Activated effector memory CD4-positive, alpha-beta T cell treated with anti-CD3 and anti-CD28 coated beads, Interleukin-2, amount 50 U/mL, for 16 hours (primary cell): ENCODE results near the gene MRPL54.
"Not testable (repeated sequence)": the region's sequence is repeated elsewhere in the genome, so short reads cannot be mapped to it uniquely, and the experiment has no call there.

Experiments used
- DNase-seq: peaks from one replicate; pipeline ENCODE4 v3.0.0-alpha.2; 2020

MRPL54 gene

GRCh38 chr19:3743486-3743885 is 19.0 kb upstream of the MRPL54 start:
- no peak for DNase-seq

- DNase-seq = no peak
Measured at GRCh38 chr19:3745363-3746045, 17.0 kb upstream of the MRPL54 start.

DNA sequence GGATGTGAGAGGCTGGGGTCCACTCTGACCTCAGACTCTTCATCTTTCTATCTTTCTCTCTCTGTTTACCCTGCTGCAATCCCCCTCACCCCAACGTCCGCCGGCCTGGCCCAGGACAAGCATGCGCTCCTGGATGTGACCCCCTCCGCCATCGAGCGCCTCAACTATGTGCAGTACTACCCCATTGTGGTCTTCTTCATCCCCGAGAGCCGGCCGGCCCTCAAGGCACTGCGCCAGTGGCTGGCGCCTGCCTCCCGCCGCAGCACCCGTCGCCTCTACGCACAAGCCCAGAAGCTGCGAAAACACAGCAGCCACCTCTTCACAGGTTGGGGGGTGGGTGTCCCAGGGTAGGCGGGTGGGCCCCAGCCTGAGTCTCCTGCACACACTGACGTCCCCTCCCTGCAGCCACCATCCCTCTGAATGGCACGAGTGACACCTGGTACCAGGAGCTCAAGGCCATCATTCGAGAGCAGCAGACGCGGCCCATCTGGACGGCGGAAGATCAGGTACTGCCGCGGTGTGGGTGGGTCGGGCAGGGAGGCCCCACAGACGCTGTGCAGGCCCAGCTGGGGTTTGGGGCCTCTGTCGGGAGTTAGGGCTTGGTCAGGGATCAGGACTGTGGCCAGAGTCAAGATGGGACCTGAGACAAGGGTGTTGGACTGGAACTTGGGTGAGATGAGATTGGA is 16.0 kb upstream of the MRPL54 start:
- no peak for DNase-seq

GRCh38 chr19:3748965-3749364 is 13.5 kb upstream of the MRPL54 start:
- no peak for DNase-seq

DNA sequence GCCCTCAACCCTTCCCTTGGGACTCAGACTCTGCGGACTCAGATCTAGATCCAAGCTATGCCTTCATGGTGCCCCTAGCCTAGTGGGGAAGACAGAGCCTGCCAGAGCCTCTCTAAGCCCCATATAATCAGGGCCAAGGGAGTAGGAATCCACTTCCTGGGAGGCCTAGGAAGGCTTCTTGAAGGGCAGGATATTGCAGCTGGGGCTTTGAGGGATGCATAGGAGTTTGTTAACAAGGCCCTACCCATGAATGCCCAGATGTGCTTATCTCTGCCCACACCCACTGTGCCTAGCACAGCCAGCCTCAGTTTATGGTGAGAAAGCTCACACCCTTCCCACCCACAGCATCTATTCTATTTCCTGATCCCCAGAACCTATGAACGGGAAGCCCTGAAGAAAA is 12.3 kb upstream of the MRPL54 start:
- DNase-seq = no peak

DNA sequence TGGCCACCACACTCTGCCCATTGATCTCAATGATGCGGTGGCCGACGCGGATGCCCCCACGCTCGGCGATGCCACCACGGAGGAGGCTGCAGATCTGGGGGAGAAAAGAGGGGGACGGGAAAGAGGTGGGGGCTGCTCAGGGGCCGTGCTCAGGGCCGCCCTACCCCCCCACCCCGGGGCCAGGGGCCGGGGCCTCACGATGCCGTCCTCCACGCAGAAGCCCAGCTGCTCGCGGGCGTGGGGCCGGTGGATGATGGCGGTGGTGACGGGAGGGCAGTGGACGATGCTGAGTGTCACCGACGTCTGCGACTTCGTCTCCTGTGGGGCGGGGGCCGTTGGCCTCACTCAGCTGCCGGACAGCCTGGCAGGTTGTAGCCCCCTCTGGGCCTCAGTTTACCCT is 11.2 kb upstream of the MRPL54 start:
- DNase-seq = no peak

DNA sequence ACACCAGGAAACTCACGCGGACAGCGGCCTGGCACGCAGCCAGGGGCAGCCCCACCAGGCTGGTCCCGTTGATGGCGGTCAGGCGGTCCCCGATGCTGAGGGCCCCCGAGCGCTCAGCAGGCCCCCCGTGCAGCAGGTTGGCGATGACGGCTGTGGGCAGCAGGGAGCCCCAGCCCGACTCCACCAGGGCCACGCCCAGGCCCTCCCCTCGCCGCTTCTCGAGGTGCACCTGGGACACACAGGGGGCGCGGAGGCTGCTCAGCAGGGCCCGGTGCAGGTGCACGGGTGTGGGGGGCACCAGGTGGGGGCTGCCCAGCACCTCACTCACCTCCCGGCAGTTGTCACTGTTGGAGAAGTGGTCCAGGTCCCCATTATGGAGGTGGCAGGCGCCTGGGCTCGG is 10.0 kb upstream of the MRPL54 start:
- no peak for DNase-seq

DNA sequence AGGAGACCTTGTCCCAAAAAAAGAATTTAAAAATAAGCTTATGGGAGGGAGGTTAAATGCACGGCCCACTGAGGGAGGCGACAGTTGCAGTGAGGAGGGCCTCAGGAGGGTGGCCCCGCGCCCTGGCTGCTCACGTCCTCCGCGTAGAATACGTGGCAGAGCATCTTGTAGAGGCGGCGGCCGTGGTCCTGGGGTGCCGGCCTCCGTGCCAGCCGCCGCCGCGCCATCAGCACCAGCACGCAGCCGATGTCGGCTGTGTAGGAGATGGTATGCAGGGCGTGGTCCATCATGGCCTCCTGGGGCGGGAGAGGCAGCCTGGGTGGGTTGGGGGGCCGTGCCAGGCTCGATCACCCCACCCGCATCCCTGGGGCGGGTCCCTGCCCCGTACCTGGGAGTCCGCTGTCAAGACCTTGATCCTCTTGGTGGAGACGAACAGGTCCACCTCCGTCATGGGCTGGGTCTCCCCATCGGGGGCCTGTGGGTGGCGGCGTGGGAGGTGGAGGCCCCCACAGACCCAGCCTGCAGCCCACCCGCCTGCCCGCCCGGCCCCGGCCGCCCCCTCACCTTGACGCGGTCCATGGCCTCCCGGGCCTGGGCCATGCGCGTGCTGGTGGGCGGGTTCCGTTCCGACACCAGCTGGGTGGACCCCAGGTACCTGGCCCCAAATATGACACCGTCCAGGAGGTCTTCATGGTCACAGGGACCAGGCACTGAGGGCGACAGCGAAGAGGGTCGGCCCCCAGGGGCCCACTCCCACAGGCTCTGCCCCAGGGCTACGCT is 8.7 kb upstream of the MRPL54 start:
- no peak for DNase-seq

GRCh38 chr19:3757705-3758104 is 4.8 kb upstream of the MRPL54 start:
- not testable (repeated sequence) for DNase-seq

DNA sequence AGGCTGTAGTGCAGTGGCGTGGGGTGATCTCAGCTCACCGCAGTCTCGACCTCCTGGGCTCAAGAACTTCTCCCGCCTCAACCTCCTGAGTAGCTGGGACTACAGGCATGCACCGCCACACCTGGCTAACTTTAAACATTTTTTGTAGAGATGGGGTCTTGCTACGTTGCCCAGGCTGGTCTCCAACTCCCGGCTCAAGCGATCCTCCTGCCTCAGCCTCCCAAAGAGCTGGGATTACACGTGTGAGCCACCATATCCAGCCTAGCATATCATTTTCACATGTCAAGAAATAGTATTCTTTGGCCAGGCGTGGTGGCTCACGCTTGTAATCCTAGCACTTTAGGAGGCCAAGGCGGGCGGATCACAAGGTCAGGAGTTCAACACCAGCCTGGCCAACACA is 4.2 kb upstream of the MRPL54 start:
- not testable (repeated sequence) for DNase-seq

- DNase-seq = no peak
Measured at GRCh38 chr19:3759482-3760254, 2.8 kb upstream of the MRPL54 start.

DNA sequence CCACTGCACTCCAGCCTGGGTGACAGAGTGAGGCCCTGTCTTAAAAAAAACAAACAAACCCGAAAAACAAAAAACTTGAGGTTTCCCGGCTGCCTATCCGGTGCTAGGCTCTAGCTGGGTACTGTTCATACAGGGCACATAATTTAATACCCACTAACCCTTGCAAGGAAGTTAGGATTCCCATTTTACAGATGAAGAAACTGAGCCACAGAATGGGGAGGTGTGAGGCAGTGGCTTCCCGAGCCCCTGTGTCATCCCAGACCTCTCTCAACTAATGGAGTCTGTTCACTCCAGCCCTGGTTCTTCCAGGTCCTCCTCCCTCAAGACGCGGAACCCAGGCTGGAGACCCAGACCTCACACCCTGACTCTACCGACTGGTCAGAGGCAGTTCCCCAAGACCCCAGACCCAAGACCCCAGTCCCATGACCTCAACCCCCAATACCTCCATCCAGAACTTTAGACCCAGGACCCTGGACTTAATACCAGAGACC is 1.6 kb upstream of the MRPL54 start:
- DNase-seq = peak; percentile 70

DNA sequence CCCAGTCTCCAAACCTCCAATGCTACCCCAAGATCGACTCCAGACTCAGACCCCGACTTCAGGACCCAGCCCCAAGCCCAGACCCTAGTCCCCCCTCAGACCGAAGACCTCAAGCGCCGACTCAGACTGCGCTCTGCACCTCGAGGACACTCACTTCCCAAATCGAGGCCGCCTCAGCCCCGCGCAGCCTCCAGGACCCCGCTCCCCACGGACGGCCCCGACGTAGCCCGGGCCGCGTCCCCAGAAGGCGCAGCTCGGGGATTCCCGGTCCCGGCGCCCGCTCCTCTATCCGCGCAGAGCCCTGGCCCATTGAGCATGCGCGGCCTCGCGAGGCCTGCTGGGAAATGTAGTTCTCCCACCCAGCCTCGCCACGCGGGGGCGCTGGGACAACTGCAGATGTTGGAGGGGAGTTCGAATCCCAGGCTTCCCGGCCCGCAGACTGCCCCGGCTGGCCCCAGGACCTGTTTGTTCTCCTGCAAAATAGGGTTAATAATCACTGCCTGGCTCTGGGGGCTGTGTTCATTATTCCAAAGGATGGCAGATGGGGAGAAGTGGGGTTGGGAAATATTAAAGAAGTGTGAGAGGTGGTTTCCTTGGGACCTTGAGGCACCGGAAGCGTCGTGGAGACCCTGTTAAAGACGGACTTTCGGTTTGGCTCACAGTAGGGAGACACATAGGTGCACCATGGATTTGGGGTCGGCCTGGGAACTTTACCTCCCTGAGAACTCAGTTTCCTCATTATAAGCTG is 926 bp upstream of the MRPL54 start, which contains the start of gene APBA3:
Gene APBA3 (minus strand): TSS at position 311 of the 748 bp plus-strand sequence. CDS start 1,428 bp downstream, outside the sequence.
- peak; percentile 99 for DNase-seq

DNA sequence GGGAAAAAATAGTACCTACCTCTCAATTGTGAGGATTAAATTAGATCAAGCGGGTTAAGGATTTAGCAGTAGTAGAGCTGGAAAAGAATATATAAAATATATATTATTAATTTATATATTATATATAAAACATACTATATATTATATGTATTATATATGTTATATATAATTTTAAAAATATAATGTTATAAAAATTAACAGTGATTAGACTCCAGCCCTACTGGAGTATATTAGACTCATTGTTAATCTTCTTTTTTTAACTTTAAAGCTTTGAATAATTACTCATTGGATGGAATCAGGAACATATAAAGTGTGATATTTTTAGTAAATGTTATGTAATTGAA is 380 bp upstream of the MRPL54 start:
- DNase-seq = no peak

DNA sequence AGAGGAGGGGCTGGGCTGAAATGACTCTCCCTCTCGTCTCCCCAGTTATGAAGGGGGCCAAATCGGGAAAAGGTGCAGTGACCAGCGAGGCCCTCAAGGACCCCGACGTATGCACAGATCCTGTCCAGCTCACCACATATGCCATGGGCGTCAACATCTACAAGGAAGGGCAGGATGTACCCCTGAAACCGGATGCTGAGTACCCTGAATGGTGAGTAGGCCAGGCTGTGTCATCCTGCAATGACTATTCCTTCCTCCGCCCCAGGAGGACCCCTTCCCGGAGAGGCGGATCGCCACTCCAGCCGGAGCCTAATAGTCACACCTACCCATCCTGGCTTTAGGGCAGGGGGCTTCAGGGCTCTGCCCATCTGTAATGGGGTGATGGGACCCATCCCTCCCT is 2.6 kb downstream of the MRPL54 start:
- DNase-seq = no peak

DNA sequence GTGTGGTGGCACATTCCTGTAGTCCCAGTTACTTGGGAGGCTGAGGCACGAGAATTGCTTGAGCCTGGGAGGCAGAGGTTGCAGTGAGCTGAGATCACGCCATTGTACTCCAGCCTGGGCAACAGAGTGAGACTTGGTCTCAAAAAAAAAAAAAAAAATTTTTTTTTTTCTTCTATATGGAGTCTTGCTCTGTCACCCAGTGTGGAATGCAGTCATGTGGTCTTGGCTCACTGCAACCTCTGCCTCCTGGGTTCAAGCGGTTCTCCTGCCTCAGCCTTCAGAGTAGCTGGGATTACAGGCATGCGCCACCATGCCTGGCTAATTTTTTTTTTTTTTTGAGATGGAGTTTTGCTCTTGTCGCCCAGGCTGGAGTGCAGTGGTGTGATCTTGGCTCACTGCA is 3.3 kb downstream of the MRPL54 start:
- DNase-seq = not testable (repeated sequence)

DNA sequence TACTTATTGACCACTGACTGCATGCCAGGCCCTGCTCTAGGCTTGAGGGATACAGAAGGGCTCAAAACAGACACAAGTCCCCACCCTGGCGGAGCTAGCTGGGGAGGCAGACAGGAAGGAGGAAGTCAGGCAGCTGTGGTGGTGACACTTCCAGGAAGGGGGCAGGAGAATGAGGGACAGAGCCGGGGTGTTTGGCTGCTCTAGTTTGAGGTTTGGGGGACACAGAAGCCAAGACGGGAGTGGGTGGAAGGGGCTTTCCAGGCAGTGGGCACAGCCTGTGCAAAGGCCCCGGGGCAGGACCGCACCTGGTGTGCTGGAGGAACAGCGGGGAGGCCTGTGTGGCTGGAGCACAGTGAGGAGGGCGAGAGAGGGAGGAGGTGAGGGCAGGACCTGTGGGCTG is 4.0 kb downstream of the MRPL54 start:
- no peak for DNase-seq

DNA sequence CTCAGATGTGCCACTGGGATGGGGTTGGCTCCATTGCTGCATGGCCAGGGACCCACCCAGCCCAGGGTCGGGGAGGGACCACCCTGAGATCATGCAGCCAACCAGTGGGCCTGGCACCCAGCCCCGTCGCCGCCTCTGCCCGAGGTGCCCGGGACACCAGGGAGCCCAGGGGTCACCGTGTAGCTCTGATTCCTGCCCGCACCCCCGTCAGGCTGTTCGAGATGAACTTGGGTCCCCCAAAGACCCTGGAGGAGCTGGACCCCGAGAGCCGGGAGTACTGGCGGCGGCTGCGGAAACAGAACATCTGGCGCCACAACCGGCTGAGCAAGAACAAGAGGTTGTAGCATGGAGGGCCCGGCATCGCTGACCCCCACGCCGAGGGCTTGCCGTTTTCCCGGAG is 4.6 kb downstream of the MRPL54 start:
- DNase-seq = no peak

DNA sequence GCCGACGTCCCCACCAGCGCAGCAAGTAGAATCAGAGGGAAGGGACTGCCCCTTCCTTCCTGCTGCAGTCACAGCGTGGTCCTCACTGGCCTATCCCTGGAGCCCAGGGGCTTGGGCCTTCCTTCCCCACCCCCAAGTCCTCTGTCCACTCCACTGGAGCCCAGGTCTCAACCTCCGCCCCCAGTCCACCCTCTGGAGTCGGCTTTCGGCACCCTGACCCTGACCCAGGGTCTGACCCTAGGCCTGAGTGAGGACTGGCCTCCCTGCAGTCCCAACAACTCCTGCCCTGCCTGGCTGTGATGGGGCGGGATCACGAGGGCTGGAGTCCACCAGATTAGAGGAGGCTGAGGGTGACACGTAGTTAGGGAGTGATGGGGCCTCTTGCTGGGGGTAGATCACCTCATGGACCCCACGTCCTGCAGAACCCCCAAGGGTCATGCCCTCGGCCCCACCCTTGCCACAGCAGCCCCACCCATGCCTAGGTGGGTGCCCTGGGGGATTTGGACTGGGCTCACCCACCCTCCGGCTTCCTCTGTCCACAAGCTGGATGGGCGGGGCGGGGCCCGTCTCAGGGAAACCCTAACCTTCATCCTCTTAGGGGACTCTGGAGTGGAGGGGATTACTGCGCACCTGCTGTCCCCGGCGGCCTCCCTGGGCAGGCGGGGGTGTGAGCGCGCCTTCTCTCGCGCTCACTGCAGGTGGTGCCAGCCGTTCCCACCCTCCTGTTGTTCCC is 5.7 kb downstream of the MRPL54 start:
- no peak for DNase-seq

DNA sequence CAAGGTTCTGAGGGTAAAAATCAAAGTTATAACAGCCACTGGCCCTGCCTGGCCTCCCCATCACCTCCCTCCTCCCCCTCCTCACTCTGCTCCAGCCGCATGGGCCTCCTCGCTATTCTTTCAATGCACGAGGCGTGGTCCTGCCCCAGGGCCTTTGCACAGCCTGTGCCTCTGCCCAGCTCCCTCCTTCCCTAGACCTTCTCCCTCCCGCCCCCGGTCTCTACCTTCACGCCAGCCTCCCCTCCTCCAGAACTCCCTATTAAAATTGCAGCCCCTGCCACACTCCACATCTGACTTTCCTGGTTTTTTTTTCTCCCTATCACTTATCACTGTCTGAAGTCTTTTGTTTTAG is 6.2 kb downstream of the MRPL54 start:
- DNase-seq = no peak

GRCh38 chr19:3769494-3769893 is 7.0 kb downstream of the MRPL54 start:
- no peak for DNase-seq
